GM21447 (cell line): Measurements from ENCODE around the gene ATP5F1E.
"Not testable (repeated sequence)": the region's sequence is repeated elsewhere in the genome, so short reads cannot be mapped to it uniquely, and the experiment has no call there.

Source experiments
- ATAC-seq: cut with Tn5 transposase; IDR thresholded peaks from one replicate; pipeline ENCODE4 v1.9.1; 2021; ENCODE audit not compliant: unreplicated experiment

The ATP5F1E gene

GRCh38 chr20:58992911-58993310 lies 39.2 kb downstream of the ATP5F1E start:
- no peak for ATAC-seq

DNA sequence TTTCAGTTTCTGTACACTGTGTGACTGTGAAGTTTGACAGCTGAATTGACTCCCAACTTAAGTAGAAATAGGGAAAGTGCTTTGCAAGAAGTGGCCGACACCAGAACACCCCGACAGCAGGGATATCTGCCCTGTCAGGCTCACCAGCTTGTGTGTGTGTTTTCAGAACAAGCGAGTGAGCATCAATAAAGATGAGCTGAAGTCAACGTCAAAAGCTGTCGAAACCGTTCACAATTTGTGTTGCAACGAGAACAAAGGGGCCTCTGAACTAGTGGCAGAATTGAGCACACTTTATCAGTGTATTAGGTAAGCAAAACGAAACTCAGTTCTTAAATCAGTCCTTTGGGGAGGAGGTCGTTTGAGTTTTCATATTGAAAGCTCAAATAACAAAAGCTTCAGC lies 40.4 kb downstream of the ATP5F1E start:
- no peak for ATAC-seq

DNA sequence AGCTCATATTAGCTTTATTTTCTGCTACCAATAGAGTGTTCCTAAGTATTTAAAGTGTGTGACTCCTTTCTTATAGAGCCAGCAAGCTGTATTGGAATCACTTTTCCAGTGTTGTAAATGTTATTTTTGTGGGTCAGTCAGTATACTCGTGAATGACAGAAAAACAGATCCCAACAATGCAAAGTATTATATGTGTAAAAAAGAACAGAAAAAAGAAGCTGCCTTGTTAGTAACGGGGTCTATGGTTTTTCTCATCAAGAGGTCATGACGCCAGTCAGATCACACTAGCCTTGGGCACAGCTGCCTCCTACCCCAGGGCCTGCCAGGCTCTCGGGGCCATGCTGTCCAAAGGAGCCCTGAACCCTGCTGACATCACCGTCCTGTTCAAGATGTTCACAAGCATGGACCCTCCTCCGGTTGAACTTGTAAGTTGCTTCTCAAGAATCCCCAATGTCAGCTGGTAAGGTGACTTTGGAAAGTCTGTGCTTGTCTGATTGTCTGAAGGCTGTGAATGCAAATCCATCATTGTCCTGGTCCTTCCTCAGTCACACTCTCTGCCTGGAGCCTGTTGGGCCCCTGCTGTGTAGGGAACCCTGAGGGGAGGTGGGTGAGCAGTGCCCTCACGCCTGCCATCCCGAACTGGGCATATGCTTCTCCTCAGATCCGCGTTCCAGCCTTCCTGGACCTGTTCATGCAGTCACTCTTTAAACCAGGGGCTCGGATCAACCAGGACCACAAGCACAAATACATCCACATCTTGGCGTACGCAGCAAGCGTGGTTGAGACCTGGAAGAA lies 41.3 kb downstream of the ATP5F1E start:
- ATAC-seq = no peak

- ATAC-seq = no peak
Observed at GRCh38 chr20:58989196-58989595, 42.9 kb downstream of the ATP5F1E start.

- ATAC-seq = no peak
Observed at GRCh38 chr20:58988565-58988882, 43.6 kb downstream of the ATP5F1E start.

DNA sequence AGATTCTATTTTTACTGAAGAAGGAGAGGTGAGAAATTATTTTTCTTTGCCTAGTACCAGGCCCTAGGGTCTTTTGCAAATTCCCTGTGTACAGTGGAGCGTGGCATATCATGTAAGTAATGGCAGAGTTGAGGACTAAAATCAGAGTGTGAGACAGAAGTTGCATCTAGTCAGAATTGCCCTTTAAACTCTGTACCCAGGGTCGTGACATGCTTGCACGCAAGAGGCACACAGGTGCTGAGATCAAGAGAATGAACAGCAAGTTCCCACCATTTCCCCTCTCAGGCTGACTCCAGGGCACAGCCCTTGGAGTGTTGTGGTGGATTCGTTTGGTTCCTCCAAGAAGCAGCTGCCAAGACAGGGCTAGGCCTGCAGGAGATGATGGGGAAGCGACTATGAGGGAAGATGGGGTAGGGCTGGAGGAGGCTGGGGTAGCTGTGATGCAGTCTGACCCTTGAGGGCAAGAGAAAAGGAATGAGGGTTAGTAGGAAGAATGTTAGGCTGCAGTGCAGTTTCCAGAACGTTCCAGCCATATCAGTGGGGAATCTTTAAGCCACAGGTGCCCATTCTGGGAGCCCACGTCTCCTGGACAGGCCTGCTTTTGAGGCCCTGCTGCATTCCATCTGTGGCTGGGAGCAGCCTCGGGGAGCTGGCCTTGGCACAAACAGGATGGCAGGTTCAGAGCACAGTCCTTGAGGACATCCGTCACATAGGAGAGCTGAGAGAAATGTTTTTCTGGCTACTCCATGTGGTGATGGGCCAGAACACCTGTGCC lies 44.2 kb downstream of the ATP5F1E start:
- no peak for ATAC-seq

GRCh38 chr20:58986968-58987517 lies 45.1 kb downstream of the ATP5F1E start:
- ATAC-seq = no peak

DNA sequence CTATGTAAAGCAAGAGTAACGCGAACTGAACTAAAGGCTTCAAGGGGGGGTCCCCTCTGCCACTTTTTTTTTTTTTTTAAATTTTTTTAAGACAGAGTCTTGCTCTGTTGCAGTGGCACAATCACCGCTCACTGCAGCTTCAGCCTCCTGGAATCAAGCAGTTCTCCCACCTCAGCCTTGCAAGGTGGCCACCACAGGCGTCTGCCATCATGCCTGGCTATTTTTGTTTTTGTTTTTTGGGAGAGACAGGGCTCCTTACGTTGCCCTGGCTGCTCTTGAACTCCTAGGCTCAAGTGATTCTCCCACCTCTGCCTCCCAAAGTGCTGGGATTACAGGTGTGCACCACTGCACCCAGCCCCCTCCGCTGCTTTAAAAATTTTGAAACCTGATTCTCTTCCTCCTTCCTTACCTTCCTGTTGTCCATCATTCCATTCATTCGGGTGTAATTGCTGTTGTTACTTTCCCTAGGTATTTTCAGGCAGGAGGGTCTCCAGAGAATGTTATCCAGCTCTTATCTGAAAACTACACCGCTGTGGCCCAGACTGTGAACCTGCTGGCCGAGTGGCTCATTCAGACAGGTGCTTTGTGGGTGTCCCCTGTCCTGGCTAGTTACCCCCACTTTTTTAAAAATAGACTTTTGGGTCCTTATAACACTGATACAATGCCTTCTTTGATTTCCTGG lies 45.7 kb downstream of the ATP5F1E start:
- no peak for ATAC-seq

GRCh38 chr20:58985656-58986055 lies 46.5 kb downstream of the ATP5F1E start:
- no peak for ATAC-seq

DNA sequence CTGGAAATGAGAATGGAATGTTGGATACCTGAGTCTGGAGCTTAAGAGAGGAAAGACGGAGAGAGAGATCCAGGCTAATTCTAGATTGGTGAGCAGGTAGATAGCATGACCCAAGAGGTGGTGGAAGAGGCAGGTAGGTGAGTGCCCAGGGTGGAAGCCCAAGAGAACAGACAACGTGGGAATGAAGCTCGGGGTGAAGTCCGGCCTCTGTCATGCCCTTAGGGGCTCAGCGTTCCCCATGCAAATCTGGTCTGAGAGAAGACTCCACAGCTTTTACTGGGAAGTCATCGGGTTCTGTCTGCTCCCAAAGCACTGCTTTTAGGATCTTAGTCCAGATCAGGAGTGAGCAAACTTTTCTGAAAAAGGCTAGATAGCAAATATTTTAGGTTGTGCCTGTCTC lies 47.4 kb downstream of the ATP5F1E start:
- no peak for ATAC-seq

GRCh38 chr20:58983115-58983468 lies 49.0 kb downstream of the ATP5F1E start:
- not testable (repeated sequence) for ATAC-seq

GRCh38 chr20:58982406-58983114 lies 49.6 kb downstream of the ATP5F1E start:
- ATAC-seq = no peak

DNA sequence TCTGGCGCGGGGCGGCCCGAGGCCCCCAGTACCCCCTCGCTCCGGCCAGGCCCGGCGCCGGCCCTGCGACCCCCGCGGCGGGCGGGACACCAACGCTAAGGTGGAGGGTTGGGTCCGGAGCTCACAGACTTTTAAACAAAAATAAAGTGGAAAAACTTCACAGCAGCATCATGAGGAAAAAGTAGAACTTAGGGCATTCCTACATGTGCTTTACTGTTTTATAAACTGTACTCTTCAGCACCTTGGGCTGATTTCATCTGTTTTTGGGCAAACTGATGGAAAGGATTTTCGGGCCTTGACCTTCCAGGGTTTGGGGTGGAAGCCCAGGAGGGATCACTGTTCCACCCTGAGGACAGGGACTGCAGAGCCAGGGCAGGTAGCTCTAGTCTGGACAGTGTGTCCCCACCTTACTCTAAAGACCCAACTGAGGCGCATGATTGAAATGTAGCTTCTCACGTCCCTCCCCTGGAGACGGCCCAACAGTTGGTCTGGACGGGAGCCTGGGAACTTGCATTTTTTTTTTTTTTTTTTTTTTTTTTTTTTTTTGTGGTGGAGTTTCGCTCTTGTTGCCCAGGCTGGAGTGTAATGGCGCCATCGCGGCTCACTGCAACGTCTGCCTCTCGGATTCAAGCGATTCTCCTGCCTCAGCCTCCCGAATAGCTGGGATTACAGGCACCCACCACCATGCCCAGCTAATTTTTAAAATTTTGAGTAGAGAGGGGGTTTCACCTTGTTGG lies 50.3 kb downstream of the ATP5F1E start:
- peak; percentile 7 for ATAC-seq

DNA sequence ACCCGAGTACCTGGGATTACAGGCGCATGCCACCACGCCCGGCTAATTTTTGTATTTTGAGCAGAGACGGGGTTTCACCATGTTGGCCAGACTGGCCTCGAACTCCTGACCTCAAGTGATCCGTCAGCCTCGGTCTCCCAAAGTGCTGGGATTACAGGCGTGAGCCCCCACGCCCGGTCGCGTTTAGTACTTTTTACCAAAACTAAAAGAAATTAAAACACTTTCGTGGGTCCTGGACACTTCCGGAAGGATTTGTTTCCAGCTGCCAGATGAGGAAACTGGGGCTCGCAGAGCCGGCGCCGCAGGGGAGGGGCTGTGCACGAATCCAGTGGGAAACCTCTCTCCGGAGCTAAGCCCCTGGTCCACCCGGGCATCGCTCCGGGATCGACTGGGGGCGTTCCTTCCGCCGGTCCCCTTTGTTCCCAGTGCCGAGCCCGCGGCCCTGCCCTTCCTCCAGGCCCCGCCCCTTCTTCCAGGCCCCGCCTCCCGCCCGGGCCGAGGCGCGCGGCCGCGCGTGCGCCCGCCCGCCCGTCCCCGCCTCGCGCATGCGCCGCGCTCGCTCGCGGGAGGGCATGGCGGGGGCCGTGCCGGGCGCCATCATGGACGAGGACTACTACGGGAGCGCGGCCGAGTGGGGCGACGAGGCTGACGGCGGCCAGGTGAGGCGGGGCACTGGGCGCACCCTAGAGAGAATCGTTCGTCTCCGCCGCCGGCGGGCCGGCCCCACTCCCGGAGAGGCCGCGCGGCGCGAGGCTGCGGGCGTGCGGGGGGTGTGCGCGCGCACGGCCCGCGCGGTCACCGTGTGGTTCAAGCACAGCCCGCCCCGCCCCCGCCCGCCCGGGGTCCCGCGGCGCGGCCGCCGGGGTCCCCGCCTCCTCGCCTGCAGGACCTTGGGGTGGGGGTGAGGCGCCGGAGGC lies 51.2 kb downstream of the ATP5F1E start, which contains the start of gene NELFCD:
TSS of gene NELFCD (plus strand) at position 546 of the 917 bp plus-strand sequence. CDS start at position 600, 54 bp downstream.
- peak; percentile 70 for ATAC-seq

DNA sequence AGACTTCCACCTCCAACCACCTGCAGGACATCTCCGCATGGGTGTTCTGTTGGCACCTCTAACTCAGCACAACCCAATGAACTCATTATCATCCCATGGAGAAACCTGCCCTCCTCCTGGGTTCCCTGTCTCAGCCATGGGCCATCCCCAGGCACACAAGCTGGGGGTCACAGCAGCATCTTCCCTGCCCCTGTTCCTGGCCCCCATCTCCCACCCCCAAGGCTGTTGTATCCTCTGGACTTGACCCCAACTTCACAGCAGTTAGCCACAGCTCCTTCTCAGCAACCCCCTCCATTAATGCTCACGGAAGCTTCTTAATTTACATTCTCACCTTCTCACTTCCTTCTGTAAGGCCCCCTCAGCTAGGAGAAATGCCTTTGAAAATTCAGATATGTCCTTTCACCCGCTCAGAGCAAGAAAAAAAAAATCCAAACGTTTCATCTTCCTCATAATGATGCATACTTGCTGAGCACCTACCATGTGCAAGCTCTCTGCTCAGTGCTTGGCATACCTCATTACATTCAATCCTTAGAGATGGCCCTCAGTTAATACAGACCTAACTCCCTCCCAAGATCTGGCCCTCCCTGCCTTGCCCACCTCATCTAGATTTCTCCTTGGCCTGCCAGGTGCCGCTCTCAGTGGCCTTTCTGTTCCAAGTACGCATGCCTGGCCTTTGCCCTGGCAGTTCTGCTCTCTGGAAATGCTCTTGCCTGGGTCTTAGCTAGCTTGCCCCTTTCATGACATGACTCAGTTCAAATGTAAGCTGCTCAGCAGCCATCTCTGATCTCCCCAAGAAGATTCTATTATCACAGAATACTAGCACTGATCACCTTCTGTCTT lies 53.6 kb downstream of the ATP5F1E start:
- ATAC-seq = no peak

DNA sequence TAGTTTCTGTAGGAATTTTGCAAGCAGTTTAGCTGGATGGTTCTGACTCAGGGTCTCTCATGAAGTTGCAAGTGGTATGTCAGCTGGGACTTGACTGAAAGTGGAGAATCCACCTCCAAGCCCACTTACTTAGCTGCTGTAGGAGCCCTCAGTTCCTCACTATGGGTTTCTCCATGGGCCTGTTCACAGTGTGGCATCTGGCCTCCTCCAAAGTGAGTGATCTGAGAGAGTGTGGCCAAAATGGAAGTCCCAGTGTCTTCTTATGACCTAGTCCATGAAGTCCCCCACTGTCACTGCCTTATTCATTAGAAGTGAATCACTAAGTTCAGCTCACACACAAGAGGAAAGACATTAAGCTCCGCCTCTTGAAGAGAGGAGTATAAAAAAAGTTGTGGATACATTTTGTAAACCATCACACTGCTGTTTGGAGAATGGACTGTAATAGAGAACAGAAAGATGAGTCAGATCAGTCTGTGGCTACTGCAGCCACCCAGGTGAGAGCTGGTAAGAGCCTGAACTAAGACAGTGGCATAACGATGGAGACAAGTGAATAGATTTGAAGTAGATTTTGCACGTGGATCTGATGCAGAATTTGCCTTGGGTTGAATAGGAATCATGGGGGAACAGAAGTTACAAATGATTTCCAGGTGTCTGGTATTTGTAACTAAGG lies 55.9 kb downstream of the ATP5F1E start:
- ATAC-seq = no peak
